Parathyroid adenoma (tissue), 2 donors: ENCODE data around the gene MRPL23.

Experiments used
- H2AFZ ChIP-seq: fragments of 300-600 bp; sonication (generic); one replicate; pipeline ENCODE4 v1.7.0; 2017; ENCODE audit warnings: antibody characterized with exemption, mild to moderate bottlenecking
- H3K27ac ChIP-seq: fragments of 300-600 bp; sonication (generic); one replicate; pipeline ENCODE4 v1.7.0; 2017
- H3K27me3 ChIP-seq: fragments of 300-600 bp; sonication (generic); one replicate; pipeline ENCODE4 v1.7.0; 2017; ENCODE audit warnings: low read length; ENCODE audit not compliant: control insufficient read depth, insufficient read depth
- H3K36me3 ChIP-seq: fragments of 300-600 bp; sonication (generic); one replicate; pipeline ENCODE4 v1.7.0; 2017; ENCODE audit warnings: low read length; ENCODE audit not compliant: control insufficient read depth, insufficient read depth
- H3K4me1 ChIP-seq: fragments of 300-600 bp; sonication (generic); one replicate; pipeline ENCODE4 v1.7.0; 2017; ENCODE audit warnings: control low read depth
- H3K4me2 ChIP-seq: fragments of 300-600 bp; sonication (generic); one replicate; pipeline ENCODE4 v1.7.0; 2017; ENCODE audit warnings: low read length
- H3K4me3 ChIP-seq: fragments of 300-600 bp; sonication (generic); one replicate; pipeline ENCODE4 v1.7.0; 2017; ENCODE audit warnings: low read depth, low read length
- H3K79me2 ChIP-seq: fragments of 300-600 bp; sonication (generic); one replicate; pipeline ENCODE4 v1.7.0; 2017; ENCODE audit warnings: control low read depth
- H3K9ac ChIP-seq: fragments of 300-600 bp; sonication (generic); one replicate; pipeline ENCODE4 v1.7.0; 2017; ENCODE audit warnings: mild to moderate bottlenecking
- H3K9me3 ChIP-seq: fragments of 300-600 bp; sonication (generic); one replicate; pipeline ENCODE4 v1.7.0; 2017; ENCODE audit warnings: low read length; ENCODE audit not compliant: control insufficient read depth
- CTCF ChIP-seq: fragments of 300-600 bp; sonication (generic); IDR thresholded peaks from one replicate; pipeline ENCODE4 v1.7.0; 2017; ENCODE audit warnings: antibody characterized with exemption, mild to moderate bottlenecking
- donor health status: primary hyperparathyroidism.

MRPL23 gene

GRCh38 chr11:1968454-1969002, 21.4 kb downstream of the MRPL23 start:
- Histone ChIP-seq H3K4me1 (no peaks in the 10 kb centered on the region), H3K27ac (no peak overlapping the region), H3K4me2 (no peak overlapping the region), H3K27me3 (no peaks in the 10 kb centered on the region), H2AFZ (no peak overlapping the region), H3K36me3 (no peaks in the 10 kb centered on the region), H3K9ac (no peak overlapping the region), H3K9me3 (no peaks in the 10 kb centered on the region), H3K79me2 (no peaks in the 10 kb centered on the region), H3K4me3 (no peak overlapping the region)
- TF ChIP-seq CTCF = no peak

GRCh38 chr11:1969035-1969434, 21.9 kb downstream of the MRPL23 start:
- H3K4me3 ChIP-seq = no peak overlapping the region
- no peak overlapping the region for H3K27ac ChIP-seq
- H3K27me3 ChIP-seq = no peaks in the 10 kb centered on the region
- H3K9ac ChIP-seq = no peak overlapping the region
- no peak for TF ChIP-seq CTCF
- no peaks in the 10 kb centered on the region for H3K79me2 ChIP-seq
- no peaks in the 10 kb centered on the region for H3K4me1 ChIP-seq
- H3K36me3 ChIP-seq = no peaks in the 10 kb centered on the region
- no peak overlapping the region for H2AFZ ChIP-seq
- no peak overlapping the region for H3K4me2 ChIP-seq
- H3K9me3 ChIP-seq = no peaks in the 10 kb centered on the region

GRCh38 chr11:1969776-1970175, 22.6 kb downstream of the MRPL23 start:
- Histone ChIP-seq H3K4me2 (no peak overlapping the region), H3K4me3 (no peak overlapping the region), H3K9me3 (no peaks in the 10 kb centered on the region), H3K4me1 (no peaks in the 10 kb centered on the region), H3K79me2 (no peaks in the 10 kb centered on the region), H3K36me3 (no peaks in the 10 kb centered on the region), H3K27ac (no peak overlapping the region), H3K27me3 (no peaks in the 10 kb centered on the region), H3K9ac (no peak overlapping the region), H2AFZ (no peak overlapping the region)
- no peak for TF ChIP-seq CTCF

GRCh38 chr11:1970956-1971355, 23.8 kb downstream of the MRPL23 start:
- Histone ChIP-seq H3K27ac (no peak overlapping the region), H2AFZ (no peak overlapping the region), H3K79me2 (no peaks in the 10 kb centered on the region), H3K4me3 (no peak overlapping the region), H3K4me2 (no peak overlapping the region), H3K27me3 (no peaks in the 10 kb centered on the region), H3K9ac (no peak overlapping the region), H3K4me1 (no peaks in the 10 kb centered on the region), H3K9me3 (no peaks in the 10 kb centered on the region), H3K36me3 (no peaks in the 10 kb centered on the region)
- TF ChIP-seq CTCF = no peak

- H3K36me3 ChIP-seq = no peaks in the 10 kb centered on the region
- no peaks in the 10 kb centered on the region for H3K9me3 ChIP-seq
- no peaks in the 10 kb centered on the region for H3K79me2 ChIP-seq
- no peak overlapping the region for H3K27ac ChIP-seq
- no peak for TF ChIP-seq CTCF
- no peak overlapping the region for H3K4me3 ChIP-seq
- no peak overlapping the region for H2AFZ ChIP-seq
- no peak overlapping the region for H3K9ac ChIP-seq
- H3K4me2 ChIP-seq = no peak overlapping the region
- H3K4me1 ChIP-seq = no peaks in the 10 kb centered on the region
- no peaks in the 10 kb centered on the region for H3K27me3 ChIP-seq
These were observed 28.1 kb downstream of the MRPL23 start for GRCh38 chr11:1975185-1975584.
